PC-9 (cell line): ENCODE results near the gene GALR2. TPM values are rescaled to one million over a fixed set of nuclear protein-coding genes. Genes with fewer than 3 reads are reported as not detected.

Experiments used
- BruUV-seq: library from RNA; stranded (reverse); fragments of 400-500 nt; replicated peaks from 2 replicates; lab custom pipeline; 2021; lab: Mats Ljungman, UMichigan
- CTCF ChIA-PET: fragments of 300-600 bp; sonication (Branson Sonifier 250); formaldehyde crosslinking; loops from one replicate; lab custom pipeline; 2022; ENCODE audit warnings: antibody characterized with exemption; lab: Charles Lee
- POLR2A ChIA-PET: fragments of 300-600 bp; sonication (Branson Sonifier 250); formaldehyde crosslinking; loops from one replicate; lab custom pipeline; 2022; ENCODE audit warnings: antibody characterized with exemption; ENCODE audit not compliant: unreplicated experiment; lab: Charles Lee
- DNase-seq, 2 experiments: peaks; one replicate each; pipeline versions ENCODE4 v3.0.0 to v3.0.0-alpha.2; 2015 to 2022; ENCODE audit warnings: mixed read lengths in 1 of 2
- H2AFZ ChIP-seq: fragments of 200-600 bp; sonication (generic); 2 replicates; pipeline ENCODE4 v1.8.1; 2017; ENCODE audit warnings: antibody characterized with exemption
- H3F3A ChIP-seq: fragments of 200-600 bp; sonication (generic); 2 replicates; pipeline ENCODE4 v1.8.1; 2017; ENCODE audit warnings: antibody characterized with exemption, mild to moderate bottlenecking, low read depth; ENCODE audit not compliant: insufficient read depth
- H3K27ac ChIP-seq: fragments of 200-600 bp; sonication (generic); 2 replicates; pipeline ENCODE4 v1.6.1; 2016; ENCODE audit warnings: mixed run types
- H3K27me3 ChIP-seq: fragments of 200-600 bp; sonication (generic); 2 replicates; pipeline ENCODE4 v1.6.1; 2016; ENCODE audit warnings: low read depth, mixed run types; ENCODE audit not compliant: insufficient read depth
- H3K36me3 ChIP-seq: fragments of 200-600 bp; sonication (generic); 2 replicates; pipeline ENCODE4 v1.6.1; 2016; ENCODE audit warnings: low read depth, mixed run types
- H3K4me1 ChIP-seq: fragments of 200-600 bp; sonication (generic); replicated peaks from 2 replicates; pipeline ENCODE4 v1.6.1; 2016; ENCODE audit warnings: mixed run types; ENCODE audit not compliant: insufficient read depth
- H3K4me2 ChIP-seq: fragments of 200-600 bp; sonication (generic); 2 replicates; pipeline ENCODE4 v1.6.1; 2017; ENCODE audit warnings: mixed run types
- H3K4me3 ChIP-seq: fragments of 200-600 bp; sonication (generic); 2 replicates; pipeline ENCODE4 v1.6.1; 2016; ENCODE audit warnings: mixed run types
- H3K79me2 ChIP-seq: fragments of 200-600 bp; sonication (generic); 2 replicates; pipeline ENCODE4 v1.6.1; 2017; ENCODE audit warnings: low read depth, mixed run types
- H3K9me2 ChIP-seq: fragments of 200-600 bp; sonication (generic); 2 replicates; pipeline ENCODE4 v1.8.1; 2017; ENCODE audit warnings: mild to moderate bottlenecking; ENCODE audit not compliant: insufficient read depth
- H3K9me3 ChIP-seq: fragments of 200-600 bp; sonication (generic); 2 replicates; pipeline ENCODE4 v1.8.1; 2016; ENCODE audit warnings: low read depth; ENCODE audit not compliant: insufficient read depth
- H4K20me1 ChIP-seq: fragments of 200-600 bp; sonication (generic); 2 replicates; pipeline ENCODE4 v1.8.1; 2017; ENCODE audit not compliant: insufficient read depth
- CTCF ChIP-seq: fragments of 200-600 bp; sonication (generic); conservative IDR thresholded peaks from 2 replicates; pipeline ENCODE4 v1.6.1; 2017; ENCODE audit warnings: mixed run types, antibody characterized with exemption, mild to moderate bottlenecking, moderate library complexity
- EZH2 ChIP-seq: fragments of 200-600 bp; sonication (generic); IDR thresholded peaks from 2 replicates; pipeline ENCODE4 v1.8.0; 2017; ENCODE audit warnings: antibody characterized with exemption, low read depth
- intact Hi-C: fragments of 100-400 bp; cut with micrococcal nuclease; formaldehyde crosslinking; loops from one replicate; pipeline ENCODE4 v1.10.0; 2022; ENCODE audit not compliant: unreplicated experiment
- total RNA-seq: library from RNA; stranded (reverse); gene quantifications from 2 replicates; pipeline ENCODE4 v1.2.3, GENCODE V29; 2021

The GALR2 gene
- total RNA-seq, 1 experiment from 2014 or later: 3.0 TPM

DNA sequence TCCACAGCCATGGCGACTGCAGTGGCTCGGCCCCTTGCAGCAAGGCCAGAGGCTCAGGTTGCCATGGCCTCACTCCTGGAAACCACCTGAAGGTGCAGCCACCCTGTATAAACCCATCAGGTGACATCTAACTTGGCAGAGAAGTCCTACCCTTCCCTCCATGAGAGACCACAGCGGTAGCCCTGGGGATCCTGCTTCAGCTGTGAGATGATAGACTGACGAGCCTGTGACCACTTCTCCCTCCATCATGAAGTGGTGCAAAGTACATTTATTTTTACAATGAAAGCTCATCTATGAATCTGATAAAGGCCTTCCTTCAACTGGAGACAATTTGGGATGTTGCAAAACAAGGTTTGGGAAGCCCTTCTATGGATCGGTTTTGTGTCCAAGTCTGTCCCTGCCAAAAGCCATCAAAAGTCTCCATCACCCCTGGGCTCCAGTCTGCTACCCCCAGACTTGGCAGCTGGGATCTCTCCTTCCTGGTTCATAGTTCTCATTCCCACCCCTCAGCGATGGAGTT lies 6.2 kb downstream of the GALR2 start:
- Histone ChIP-seq H3K4me1 (no peaks in the 10 kb centered on the region), H3K79me2 (no peaks in the 10 kb centered on the region), H3K4me2 (no peak overlapping the region), H3K27ac (no peak overlapping the region), H3K27me3 (no peaks in the 10 kb centered on the region), H3F3A (no peaks in the 10 kb centered on the region), H3K9me3 (no peaks in the 10 kb centered on the region), H3K36me3 (no peaks in the 10 kb centered on the region), H3K9me2 (no peaks in the 10 kb centered on the region), H2AFZ (no peak overlapping the region), H4K20me1 (no peaks in the 10 kb centered on the region), H3K4me3 (no peak overlapping the region)
- ChIA-PET CTCF (interaction anchor here (0.7 kb wide), 1 partner anchor 289 kb away, joined by 3 read pairs; no protein-coding TSS in a partner anchor), POLR2A (no interaction called here)
- intact Hi-C loops: no loop called here
- BruUV-seq: no TSS peak
- TF ChIP-seq CTCF (no peak), EZH2 (no peak)
- DNase-seq: no peak

GRCh38 chr17:76081295-76082210 lies 7.0 kb downstream of the GALR2 start:
- TF ChIP-seq CTCF: no peak
- Histone ChIP-seq H3K9me3 (no peaks in the 10 kb centered on the region), H3K4me2 (no peak overlapping the region), H3K79me2 (no peaks in the 10 kb centered on the region), H2AFZ (no peak overlapping the region), H4K20me1 (no peaks in the 10 kb centered on the region), H3K4me1 (no peaks in the 10 kb centered on the region), H3K4me3 (no peak overlapping the region), H3K27me3 (no peaks in the 10 kb centered on the region), H3F3A (no peaks in the 10 kb centered on the region), H3K9me2 (no peaks in the 10 kb centered on the region), H3K27ac (no peak overlapping the region), H3K36me3 (no peaks in the 10 kb centered on the region)
- POLR2A ChIA-PET: no interaction called here
- intact Hi-C loops: no loop called here
- DNase-seq: no peak
- no TSS peak for BruUV-seq
- CTCF ChIA-PET: interaction anchor here (0.7 kb wide), 1 partner anchor 289 kb away, joined by 3 read pairs; no protein-coding TSS in a partner anchor

GRCh38 chr17:76082326-76083251 lies 8.0 kb downstream of the GALR2 start:
- Histone ChIP-seq H3K36me3 (no peaks in the 10 kb centered on the region), H3K4me2 (no peak overlapping the region), H3K27me3 (no peaks in the 10 kb centered on the region), H3K79me2 (no peaks in the 10 kb centered on the region), H3F3A (no peaks in the 10 kb centered on the region), H4K20me1 (no peaks in the 10 kb centered on the region), H3K27ac (no peak overlapping the region), H3K9me2 (no peaks in the 10 kb centered on the region), H3K4me1 (no peaks in the 10 kb centered on the region), H2AFZ (no peak overlapping the region), H3K4me3 (no peak overlapping the region), H3K9me3 (no peaks in the 10 kb centered on the region)
- ChIA-PET CTCF (interaction anchor here (0.5 kb wide), 1 partner anchor 14 kb away, joined by 6 read pairs; no protein-coding TSS in a partner anchor), POLR2A (interaction anchor here (0.5 kb wide), 1 partner anchor 15 kb away, joined by 5 read pairs; no protein-coding TSS in a partner anchor)
- no TSS peak for BruUV-seq
- TF ChIP-seq CTCF: no peak
- no peak for TF ChIP-seq EZH2
- intact Hi-C loops: no loop called here
- no peak for DNase-seq
